T-helper 1 cell treated with Interleukin-12 subunit alpha and Interleukin-12 subunit beta and Interleukin-4 antibody, amounts not matched to agents 30 μg/mL and 1 μg/mL, for 36 hours (primary cell): ENCODE measurements around the gene TMEM33.

Experiments
- H3K27ac Mint-ChIP-seq: one replicate; pipeline ENCODE4 v1.8.0; 2021; ENCODE audit warnings: mild to moderate bottlenecking, mixed read lengths
- H3K27me3 Mint-ChIP-seq: one replicate; pipeline ENCODE4 v1.8.0; 2021; ENCODE audit warnings: low read depth, mixed read lengths
- H3K36me3 Mint-ChIP-seq: one replicate; pipeline ENCODE4 v1.8.0; 2021; ENCODE audit warnings: low read depth, mixed read lengths
- H3K4me1 Mint-ChIP-seq: one replicate; pipeline ENCODE4 v1.8.0; 2021; ENCODE audit warnings: low read depth, mixed read lengths
- H3K4me3 Mint-ChIP-seq: one replicate; pipeline ENCODE4 v1.8.0; 2021; ENCODE audit warnings: mild to moderate bottlenecking, moderate library complexity, mixed read lengths
- H3K9me3 Mint-ChIP-seq: one replicate; pipeline ENCODE4 v1.8.0; 2021; ENCODE audit warnings: mixed read lengths

The TMEM33 gene

GRCh38 chr4:41999321-41999720 is 64.1 kb downstream of the TMEM33 start:
- Mint-ChIP-seq H3K9me3 (no peaks in the 10 kb centered on the region), H3K27me3 (no peaks in the 10 kb centered on the region), H3K4me1 (peaks cover 11% of the 10 kb centered on the region), H3K4me3 (no peak overlapping the region), H3K27ac (no peak overlapping the region), H3K36me3 (peaks cover 21% of the 10 kb centered on the region)

GRCh38 chr4:42008011-42008786 is 73.0 kb downstream of the TMEM33 start:
- H3K4me3 Mint-ChIP-seq, result no peak overlapping the region
- no peaks in the 10 kb centered on the region for H3K27me3 Mint-ChIP-seq
- H3K36me3 Mint-ChIP-seq, result peaks cover 52% of the 10 kb centered on the region
- H3K4me1 Mint-ChIP-seq, result peaks cover 14% of the 10 kb centered on the region
- no peaks in the 10 kb centered on the region for H3K9me3 Mint-ChIP-seq
- no peak overlapping the region for H3K27ac Mint-ChIP-seq
